ENCODE results near the gene PELO.

The PELO gene

DNA sequence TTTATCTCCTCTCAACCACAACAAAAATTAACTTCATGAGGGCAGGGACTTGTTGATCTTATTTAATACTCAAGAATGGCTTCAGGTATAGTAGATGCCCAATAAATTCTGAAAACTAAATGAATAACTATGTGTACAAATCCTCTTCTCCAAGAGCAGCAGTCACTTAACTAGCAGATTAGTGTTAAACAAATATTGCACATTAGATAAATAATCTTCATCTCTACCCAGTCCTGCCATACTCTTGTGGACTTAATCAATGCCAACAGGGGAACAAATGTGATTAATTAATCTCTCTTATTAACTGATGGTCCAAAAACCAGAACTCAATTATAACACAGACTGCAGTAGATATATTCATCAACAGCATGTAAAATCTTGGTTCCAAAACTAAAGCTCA lies 15.0 kb upstream of the PELO start:
- no peak for DNase-seq

DNA sequence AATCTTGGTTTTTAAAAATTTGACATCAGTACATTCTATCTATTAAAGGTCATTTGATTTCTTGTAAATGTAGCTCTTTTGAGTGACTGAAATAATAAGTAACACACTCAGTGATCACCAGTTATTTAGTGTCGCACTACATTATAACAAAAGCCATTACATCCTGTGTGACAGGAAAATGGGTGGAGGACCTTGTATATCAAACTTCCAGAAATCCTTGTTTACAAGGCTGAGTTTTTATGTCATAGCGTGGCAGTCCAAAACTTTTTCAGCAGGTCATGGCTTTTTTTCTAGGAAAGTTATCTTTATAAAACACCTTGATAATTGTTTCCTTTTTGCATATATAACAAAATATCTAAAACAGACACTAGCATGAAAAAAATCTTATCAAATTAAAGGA lies 14.4 kb upstream of the PELO start:
- no peak for DNase-seq

DNA sequence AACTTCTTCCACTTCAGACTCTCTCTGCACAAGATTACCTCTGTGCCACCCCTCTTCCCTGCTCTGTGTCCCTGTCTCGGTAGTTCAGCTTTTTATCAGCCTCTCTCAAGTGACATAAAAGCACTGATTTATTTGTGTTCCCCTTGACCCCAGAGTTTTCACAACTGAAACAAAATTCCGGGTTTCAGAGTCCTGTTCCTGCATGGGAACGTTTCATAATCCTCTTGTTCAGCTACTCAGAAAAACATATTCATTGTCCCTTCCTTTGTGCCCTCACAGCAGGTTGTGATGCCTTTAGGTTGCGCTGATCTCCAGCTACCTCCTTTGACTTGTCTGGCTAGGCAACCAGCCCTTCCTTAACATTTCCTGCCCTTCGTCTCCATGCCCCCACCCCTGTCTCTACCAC lies 13.7 kb upstream of the PELO start:
- no peak for DNase-seq

DNA sequence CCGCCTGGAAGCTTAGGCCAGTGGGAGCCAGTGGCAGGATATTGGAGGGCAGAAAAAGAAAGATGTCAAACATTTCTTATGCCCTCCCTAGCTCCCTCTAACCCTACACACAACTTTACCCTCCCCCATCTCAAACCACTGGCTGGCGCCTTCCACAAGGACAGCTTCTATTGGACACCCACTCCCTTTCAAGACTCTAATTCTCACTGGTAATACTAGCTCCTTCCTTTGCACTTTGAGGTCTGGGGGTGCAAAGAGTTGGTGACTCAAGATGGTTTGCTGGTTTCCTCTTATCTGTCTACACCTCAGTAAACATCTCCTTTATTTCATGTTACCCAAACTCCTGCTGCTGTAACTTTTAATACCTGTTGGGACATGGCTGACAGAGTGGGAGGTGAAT lies 11.6 kb upstream of the PELO start:
- peak; percentile 52 for DNase-seq

DNA sequence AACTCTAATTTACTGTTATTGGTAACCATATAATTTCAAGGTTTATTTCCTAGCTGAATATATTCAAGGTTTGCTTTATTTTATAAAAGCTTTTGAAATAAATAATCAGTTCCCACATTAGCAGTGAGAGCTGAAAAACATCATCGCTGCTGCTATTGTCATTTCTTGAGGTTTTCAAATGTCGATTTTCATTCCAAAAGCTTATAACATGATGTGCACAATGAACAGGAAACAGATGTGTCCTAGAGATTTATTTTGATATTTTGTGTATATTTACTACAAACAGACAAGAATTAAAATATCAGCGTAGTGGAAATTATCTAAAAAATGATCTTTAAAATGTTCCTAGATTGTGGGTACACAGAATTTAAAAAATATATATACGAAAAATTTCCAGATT lies 10.5 kb upstream of the PELO start:
- DNase-seq: no peak

DNA sequence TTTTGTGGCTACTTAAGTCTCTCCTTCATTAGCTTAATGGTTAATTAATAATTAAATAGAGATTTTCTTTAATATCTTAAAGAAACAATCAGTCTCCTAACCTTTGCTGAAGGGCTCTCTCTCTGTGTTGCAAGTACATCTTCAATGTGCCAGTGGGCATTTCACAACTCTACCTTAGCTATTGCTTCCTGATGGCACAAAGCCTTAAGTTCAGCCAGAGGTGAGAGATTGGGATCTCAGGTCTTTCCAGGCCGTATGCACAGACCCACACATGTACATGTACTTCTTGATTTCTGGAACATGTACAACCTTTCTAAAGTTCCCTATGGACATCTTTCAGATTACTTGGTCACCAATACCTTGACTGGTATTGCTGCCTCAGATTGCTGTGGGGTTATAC lies 8.9 kb upstream of the PELO start:
- DNase-seq: no peak

DNA sequence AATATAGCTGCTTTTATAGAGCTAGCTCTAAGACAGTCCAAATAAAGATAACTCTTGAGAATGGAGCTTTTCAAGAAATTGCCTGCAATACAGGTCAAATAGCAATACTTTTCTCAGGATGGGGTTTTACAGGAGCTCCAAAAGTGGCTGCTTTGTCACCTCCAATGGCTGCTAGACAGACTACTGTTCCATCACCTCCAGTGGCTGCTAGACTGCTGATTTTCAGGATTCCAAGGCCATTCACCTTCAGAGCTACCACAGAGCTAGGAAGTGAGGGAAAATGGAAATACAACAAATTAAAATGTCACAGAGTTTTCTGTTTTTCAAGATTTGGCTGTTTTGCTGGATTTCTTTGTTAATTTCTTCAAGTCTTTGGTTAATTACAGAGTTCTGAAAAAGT lies 8.5 kb upstream of the PELO start:
- no peak for DNase-seq

DNA sequence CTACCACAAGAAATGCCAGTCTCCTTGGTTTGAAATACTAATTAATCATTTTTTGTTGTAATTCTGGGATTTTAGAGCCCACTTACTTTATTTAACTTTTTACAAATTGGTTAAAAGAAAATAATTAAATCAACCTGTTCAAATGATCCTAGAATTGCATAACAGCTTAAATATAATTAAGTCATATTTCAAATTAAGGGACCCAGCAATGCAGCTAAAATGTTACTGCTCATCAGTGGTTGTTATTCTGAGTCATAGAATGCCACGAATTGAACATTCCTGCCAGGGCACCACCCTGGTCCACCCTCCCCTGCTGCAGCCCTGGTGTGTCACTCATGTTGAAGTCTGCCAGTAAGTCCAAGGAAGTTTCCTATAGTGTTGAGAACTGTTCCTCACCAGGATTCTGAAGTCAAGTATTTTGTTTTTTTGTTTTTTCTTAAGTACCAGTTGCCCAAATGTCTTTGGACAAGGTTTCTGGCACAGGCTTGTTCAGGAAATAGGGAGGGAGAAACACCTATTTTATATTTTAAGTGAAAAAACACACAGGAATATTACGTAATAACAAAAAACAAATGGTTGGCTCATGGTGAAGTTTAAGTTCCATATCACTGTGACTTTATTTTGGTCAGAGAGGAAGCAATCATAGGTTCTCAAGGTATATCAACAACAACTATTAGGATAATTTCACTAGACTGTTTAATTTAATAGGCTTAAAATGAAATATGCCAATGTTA lies 4.3 kb upstream of the PELO start:
- no peak for DNase-seq

DNA sequence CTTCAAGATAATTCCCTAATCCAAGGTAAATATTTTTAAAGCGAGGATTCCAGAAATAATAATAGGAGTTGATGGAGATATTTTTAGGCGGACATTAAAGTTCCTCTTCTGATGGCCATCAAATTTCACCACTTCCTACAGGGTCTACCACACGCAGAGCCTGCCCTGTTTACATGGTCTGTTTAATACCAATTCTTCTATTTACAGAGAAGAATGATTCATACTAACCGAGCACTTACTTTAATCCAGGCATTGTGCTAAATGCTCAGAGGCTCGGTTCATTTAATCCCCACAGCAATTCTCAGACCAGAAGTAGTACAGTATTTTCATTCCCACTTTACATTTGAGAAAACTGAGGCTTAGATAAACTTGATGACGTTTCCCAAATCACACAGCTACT lies 3.0 kb upstream of the PELO start:
- no peak for DNase-seq

DNA sequence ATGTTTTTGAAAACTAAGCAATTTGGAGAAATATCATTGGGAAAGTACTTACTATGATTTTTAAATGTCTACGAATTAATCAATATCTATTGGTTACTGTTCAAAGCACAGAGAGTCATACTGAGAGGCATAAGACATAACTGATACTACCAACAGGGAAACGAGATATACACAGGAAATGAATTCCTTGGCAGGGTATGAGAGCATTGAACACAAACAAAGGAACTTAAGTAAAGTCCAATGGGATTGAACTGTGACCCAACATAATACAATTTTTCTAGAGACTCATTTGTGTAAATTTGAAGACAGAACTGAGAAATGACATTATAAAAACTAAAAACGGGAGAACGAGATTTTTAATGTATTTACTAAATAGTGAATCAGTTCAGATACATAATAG lies 1.3 kb upstream of the PELO start:
- no peak for DNase-seq

DNA sequence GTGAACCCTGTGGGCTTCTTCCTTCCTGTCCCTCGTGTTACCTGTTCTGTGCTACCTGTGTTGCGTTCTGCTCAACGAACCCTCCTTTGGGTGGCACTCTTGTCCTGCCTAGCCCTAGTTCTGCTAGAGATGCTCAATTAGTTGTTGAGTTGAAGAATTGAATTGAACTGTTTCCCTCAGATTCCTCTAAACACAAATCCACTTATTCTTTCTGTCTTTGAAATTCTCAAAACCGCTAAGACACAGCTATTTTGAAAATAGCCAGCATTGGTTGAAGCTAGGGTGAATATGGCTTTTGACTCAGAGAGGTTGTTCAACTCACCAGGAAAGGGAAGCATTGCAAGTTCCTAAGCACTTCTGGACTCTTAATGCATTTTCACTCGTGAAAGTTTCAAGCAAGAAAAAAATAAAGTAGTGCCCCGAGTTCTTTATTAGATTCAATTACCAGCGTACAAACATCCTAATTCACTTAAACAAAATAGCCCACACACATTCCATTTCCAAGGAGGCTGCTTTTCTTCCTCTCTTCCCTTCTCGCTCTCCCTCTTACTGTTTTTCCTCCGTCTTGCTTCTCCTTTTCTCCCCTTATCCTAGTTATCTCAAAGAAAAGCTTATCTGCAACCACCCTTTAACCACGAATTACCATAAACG lies 642 bp upstream of the PELO start:
- DNase-seq: peak; percentile 49

DNA sequence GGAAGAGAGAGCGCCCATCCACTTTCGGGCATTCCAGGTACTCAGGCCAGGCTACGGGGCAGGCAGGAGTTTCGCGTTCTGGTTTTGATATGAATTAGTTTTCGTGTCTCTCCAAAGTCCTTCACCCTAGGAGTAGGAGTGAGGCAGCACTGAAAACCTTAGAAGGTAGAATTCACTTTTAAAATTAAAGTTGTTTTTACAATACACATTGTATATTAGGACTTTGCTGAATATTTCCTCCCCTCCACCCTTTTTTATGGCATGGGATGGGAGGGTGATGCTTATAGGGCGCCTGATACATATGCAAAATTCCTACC lies 747 bp downstream of the PELO start:
- DNase-seq: no peak

DNA sequence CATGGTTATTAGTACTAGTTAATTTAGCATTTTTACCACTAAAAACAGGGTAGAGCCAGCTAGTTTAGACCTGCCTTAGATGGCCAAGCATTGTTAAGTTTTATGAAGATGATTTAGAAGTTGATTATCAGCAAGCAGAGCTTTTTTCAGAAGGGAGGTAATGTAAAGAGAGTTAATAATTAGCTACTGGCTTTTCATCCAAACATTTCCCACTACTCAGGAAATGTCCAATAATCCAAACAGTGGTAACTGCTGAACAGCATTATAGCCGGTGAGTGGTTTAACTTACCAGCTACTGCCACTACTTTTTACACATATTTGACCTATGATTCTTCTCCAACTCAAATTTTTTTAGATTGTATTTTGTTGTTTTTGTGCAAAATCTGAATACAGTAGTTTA lies 1.7 kb downstream of the PELO start:
- DNase-seq: no peak

DNA sequence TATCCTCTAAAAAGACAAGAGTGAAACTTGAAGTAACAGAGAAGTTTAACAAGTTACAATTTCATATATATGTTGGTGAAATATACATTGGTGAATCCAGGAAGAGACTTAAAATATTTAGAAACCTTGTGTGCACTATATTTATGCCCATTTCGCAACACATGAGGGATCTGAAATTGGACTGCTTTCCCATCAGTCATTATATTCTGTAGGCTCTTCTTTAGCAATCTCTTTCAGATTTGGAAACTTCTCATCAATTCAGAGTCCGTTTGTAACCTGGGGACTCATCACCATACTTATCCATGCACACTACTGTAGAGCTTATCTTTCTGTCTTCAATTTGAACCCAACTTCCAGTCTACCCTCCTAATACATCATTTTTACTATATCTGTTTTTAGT lies 2.1 kb downstream of the PELO start:
- no peak for DNase-seq

DNA sequence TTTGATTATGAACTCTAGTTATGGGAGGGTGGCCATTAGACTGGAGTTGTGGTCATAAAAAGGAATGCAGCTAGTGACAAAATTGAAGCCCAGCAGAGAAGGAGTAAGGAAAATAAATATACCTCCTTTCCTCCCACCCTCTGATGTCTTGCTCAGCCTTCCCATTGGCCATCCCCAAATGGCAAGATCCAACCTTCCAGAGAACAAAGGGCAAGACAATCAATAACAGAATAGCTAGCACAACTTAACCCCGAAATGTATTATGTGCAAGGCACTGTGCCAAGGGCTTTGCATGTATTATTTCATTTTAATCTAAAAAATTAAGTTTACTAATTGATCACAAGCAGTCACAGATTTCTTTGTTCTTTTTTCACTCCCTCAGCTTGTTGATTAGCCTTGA lies 3.6 kb downstream of the PELO start:
- DNase-seq: no peak

DNA sequence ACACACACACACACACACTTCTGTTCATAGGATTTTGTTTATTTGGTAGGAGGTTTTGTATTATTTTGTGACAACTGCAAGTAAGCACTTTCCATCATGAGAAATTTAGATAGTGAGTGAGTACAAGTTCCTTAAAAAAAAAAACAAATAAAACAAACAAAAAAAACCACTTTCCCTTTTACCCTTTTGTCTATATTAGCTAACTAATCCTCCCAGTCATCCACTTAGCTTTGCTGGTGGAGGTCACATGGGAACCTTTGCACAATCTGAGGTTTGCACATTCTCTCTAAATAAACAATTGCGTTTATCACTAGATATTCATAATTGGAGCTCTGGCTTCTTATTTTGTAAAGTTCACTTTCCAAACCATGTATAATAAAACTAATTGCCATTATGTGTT lies 6.8 kb downstream of the PELO start:
- DNase-seq: no peak

DNA sequence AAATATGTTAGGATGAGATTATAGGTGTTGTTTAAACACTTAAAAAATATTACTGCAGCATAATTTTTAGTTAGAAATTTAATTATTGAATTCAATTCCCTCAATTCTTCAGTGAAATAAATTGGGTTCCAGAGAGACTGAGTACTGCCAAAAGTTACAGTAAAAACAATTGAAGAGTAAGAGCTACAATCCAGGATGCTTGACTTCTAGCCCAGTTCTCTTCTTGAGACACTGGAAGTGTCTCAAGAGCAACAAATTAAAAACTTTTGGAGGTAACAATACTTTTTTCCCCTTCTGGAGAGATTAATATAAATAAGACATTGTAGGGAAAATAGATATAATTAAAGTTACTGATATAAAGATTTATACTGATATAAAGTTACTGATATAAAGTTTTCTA lies 8.3 kb downstream of the PELO start:
- DNase-seq: no peak

DNA sequence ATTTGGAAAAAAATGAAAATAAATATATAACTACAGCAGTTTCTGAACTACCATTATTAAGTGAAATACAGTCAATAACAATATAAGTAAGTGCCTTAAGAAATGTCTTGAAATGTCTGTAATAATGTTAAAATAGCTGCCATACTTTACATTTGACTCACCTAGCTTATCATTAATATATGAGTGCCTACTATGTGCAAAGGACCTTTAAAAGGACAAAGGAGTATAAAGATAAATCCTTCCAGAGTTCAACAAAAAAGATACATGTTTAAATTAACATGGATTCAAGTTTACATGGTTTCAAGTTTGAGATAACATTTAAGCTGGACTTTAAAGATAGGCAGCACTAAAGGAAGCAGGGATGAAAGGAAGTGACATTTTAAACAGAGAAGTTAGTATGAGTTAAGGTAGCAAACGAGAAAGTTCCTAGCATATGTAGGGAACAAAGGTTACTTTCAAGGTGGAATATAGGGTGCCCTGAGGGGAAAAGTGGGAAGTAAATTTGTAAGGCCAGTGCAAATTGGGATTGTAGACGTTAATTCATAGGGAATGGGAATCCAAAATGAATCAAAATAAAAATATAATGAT lies 8.9 kb downstream of the PELO start:
- no peak for DNase-seq

DNA sequence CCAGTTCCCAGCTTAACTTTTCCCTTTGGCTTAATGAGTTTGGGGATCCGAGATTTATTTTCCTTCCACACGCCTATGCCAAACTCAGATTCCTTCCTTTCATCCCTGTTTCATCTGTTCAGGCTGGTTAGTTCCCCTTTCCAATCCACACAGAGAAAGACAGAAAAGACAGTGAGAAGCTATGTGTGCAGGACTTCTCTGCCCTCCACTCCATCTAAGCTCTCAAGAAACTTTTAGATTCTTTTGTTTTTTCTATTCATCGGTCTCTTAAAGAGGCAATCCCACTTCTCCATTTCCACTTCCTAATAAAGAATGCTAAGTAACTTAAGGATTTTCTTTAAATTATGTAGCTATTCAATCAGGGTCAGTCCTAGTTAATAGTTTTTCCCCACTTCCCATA lies 11.2 kb downstream of the PELO start:
- no peak for DNase-seq

DNA sequence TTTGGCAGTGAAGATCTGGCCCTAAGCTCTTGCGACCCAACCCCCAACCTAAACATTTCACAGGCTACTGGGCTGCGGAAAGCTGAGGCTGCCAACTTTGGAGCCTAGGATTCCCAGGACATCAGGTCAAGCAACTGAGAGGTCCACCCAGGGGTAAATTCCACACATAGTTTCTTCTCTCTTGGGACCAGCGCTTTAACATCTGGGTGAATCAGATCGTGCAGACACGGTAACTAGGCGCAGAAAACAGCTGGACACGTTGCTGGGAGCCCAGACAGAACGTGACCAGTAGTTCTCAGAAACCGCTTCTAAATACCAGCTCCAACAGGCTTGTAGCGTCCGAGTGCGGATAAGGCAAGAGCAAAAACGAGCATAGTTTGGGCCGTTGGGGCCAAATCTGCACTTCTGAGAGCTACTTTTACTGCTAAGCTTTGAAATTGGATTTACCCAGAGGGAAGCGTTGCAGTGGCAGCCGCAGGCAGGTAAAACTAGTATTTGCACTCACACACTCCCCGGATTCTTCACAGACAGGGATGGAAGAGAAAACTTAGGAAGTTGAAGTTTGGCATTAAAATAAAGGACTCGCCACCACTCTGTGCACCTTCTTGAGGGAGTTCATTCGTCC lies 11.8 kb downstream of the PELO start:
- no peak for DNase-seq

DNA sequence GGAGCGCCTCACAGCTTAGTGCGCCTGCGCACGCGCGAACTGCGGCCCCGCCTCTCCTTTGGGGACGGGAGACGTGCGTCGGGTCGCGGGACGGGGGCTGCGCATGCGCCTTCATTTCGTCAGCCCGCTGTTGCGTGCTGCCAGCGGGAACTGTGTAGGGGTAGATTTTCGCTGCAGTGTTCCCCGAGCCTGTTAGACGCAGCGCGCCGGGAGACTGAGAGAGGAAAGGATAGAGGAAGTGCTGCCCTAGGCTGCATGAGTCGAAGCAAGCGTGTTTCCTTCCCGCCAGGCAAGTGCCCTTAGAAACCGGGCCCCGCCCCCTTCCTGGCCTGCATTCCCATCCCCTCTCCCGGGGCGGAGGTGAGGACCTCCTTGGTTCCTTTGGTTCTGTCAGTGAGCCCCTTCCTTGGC lies 12.3 kb downstream of the PELO start:
- DNase-seq: peak; percentile 96

DNA sequence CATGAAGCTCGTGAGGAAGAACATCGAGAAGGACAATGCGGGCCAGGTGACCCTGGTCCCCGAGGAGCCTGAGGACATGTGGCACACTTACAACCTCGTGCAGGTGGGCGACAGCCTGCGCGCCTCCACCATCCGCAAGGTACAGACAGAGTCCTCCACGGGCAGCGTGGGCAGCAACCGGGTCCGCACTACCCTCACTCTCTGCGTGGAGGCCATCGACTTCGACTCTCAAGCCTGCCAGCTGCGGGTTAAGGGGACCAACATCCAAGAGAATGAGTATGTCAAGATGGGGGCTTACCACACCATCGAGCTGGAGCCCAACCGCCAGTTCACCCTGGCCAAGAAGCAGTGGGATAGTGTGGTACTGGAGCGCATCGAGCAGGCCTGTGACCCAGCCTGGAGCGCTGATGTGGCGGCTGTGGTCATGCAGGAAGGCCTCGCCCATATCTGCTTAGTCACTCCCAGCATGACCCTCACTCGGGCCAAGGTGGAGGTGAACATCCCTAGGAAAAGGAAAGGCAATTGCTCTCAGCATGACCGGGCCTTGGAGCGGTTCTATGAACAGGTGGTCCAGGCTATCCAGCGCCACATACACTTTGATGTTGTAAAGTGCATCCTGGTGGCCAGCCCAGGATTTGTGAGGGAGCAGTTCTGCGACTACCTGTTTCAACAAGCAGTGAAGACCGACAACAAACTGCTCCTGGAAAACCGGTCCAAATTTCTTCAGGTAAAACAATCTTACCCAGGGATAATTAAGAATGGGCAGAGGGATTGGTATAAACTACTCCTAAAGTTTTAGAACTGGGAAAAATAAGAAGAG lies 12.9 kb downstream of the PELO start:
- peak; percentile 49 for DNase-seq

DNA sequence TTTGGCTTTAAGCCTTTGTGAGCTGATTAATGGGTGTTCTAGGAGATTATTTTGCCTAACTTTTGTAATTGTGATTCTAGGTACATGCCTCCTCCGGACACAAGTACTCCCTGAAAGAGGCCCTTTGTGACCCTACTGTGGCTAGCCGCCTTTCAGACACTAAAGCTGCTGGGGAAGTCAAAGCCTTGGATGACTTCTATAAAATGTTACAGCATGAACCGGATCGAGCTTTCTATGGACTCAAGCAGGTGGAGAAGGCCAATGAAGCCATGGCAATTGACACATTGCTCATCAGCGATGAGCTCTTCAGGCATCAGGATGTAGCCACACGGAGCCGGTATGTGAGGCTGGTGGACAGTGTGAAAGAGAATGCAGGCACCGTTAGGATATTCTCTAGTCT lies 13.6 kb downstream of the PELO start:
- no peak for DNase-seq
